ENCODE measurements around the gene GABBR2.

GABBR2 gene

GRCh38 chr9:98708933-98709911, at the start of gene GABBR2:
TSS of gene GABBR2 (minus strand) at chr9:98708935. CDS start at chr9:98708737, 198 bp downstream.
- DNase-seq (ENCODE audit: low read depth), result no peak

DNA sequence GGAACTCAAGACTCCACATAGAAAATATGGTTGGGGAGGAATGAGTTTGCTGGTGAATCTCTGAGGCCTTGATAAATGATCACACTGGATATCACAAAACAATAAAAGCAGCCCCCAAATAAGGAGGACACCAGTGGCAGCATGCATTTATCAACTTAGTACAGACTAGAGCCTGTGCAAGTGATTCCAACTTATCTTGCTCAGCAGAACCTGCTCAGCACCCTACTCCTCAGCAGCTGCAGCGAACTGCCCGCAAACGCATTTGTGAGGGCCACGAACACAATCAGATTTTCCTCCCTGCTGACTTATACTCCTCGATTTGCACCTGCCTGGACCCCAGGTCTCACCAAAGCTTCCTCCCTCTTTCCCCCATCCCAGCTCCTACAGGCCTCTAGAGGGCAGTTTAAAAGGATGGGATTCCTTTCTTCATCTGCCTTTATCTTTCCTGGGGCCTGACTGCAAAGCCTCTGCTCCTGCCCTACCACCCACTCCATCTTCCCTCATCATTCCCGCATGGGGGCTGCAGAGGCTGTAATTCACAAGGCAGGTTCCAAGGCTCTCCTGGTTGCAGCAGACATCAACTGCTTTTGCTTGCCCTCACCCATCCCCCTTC, 46.4 kb upstream of the GABBR2 start:
- DNase-seq (ENCODE audit: low read depth), result no peak

- no peak for DNase-seq (ENCODE audit: low read depth)
Measured at GRCh38 chr9:98751210-98751609, 42.5 kb upstream of the GABBR2 start.

DNA sequence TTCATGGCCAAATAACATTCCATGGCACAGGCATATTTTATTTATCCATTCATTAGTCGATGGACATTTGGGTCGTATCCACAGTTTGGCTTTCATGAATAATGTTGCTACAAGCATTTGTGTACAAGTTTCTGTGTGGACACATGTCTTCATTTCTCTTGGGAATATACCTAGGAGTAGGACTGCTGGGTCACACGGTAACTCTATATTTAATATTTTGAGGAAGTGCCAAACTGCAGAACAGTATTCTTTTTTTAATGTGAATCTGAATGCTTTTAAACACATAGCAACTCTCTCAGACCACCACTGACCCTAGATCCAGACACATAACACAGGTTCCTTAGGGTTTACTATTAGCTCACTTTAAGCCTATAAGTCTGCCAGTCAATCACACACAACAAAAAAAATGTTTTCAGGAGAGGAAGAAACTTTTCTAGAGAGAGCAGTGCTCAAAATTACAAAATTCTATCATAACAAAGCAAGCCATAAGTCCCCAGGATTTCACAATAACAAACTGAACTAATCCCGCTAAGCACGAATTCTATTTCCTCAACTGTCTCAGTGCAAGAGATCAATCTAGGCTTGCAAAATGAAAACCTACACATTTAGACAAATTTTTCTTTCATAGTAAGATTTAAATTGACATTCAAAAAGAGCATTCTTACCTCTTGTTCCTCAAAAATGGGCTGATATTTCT, 41.8 kb upstream of the GABBR2 start:
- DNase-seq (ENCODE audit: low read depth), result no peak

GRCh38 chr9:98747476-98747875, 38.7 kb upstream of the GABBR2 start:
- no peak for DNase-seq (ENCODE audit: low read depth)

DNA sequence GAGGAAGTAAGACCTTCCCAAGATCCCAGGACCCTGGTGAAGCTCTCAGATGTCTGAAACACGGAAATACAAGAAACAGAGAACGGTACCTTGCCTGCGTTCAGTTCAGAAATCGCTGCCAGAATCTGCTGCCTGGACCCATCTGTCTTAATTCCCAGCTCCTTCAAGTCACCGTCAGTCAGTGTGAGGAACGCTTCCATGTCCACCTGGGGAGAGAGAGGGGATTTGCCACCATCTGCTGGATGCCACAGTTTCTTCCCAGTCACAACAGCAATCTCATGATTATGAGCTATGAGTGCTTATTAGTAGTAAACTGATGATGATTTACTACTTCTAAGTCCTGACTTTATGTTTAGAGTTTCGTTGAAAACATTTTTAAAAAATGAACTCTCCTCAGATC, 36.7 kb upstream of the GABBR2 start:
- DNase-seq (ENCODE audit: low read depth), result no peak

- DNase-seq (ENCODE audit: low read depth), result no peak
Measured at GRCh38 chr9:98743818-98744611, 35.3 kb upstream of the GABBR2 start.

DNA sequence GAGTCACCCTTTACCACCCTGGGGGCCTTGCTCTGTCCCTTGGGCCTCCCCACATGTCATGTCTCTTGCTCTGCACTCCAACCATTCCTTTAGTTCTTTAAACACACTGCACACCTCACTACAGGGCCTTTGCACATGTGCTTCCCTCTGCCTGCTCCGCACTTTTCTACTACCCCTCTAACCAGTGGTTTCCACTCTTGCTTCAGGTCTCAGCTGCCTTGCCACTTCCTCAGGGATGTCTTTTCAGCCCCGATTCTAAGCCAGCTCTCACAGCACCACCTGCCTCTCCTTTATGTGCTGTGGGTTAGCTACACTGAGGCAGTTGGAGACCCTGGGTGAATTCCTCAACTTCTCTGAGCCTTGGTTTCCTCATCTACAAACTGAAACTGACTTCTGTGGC, 34.6 kb upstream of the GABBR2 start:
- DNase-seq (ENCODE audit: low read depth), result no peak

GRCh38 chr9:98742325-98743280, 33.9 kb upstream of the GABBR2 start:
- DNase-seq (ENCODE audit: low read depth), result no peak

DNA sequence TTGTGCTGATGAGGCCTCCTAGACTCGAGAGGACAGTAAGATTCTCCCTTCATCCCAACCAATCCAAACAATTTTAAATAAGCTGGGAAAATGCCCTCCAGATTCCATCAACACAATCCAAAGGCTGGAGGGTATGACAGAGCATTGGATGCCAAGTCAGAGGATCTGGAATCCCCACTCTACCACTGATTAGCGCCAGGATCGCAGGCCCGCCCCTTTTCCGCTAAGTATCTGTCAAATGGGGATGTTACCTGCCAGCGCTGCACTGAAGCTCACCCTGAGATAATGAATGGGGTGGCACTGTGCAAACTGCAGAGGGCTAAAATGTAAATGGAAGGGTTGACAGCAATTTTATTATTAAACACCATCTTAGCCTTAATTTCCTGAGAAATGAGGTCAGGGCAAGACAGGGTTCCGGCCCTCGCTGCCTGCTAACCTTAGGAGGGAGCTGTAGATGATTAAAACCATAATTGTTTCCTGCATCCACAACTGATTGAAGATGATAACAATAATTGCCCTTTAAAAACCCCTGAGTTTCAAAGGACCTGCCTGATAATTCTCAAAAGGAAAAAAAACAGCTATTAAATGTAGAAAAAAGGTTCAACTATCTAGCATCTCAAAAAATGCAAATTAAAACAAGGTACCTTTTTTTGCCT, 31.6 kb upstream of the GABBR2 start:
- DNase-seq (ENCODE audit: low read depth), result no peak

DNA sequence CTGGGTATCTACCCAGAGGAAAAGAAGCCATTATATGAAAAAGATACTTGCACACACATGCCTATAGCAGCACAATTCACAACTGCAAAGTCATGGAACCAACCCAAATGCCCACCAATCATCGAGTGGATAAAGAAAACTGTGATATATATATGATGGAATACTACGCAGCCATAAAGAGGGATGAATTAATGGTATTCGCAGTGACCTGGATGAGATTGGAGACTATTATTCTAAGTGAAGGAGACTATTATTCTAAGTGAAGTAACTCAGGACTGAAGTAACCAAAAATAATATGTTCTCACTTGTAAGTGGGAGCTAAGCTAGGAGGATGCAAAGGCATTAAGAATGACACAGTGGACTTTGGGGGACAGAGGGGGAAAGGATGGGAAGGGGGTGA, 30.0 kb upstream of the GABBR2 start:
- DNase-seq (ENCODE audit: low read depth), result no peak

- DNase-seq (ENCODE audit: low read depth), result no peak
Measured at GRCh38 chr9:98736226-98736625, 27.5 kb upstream of the GABBR2 start.

- no peak for DNase-seq (ENCODE audit: low read depth)
Measured at GRCh38 chr9:98732801-98733200, 24.1 kb upstream of the GABBR2 start.

DNA sequence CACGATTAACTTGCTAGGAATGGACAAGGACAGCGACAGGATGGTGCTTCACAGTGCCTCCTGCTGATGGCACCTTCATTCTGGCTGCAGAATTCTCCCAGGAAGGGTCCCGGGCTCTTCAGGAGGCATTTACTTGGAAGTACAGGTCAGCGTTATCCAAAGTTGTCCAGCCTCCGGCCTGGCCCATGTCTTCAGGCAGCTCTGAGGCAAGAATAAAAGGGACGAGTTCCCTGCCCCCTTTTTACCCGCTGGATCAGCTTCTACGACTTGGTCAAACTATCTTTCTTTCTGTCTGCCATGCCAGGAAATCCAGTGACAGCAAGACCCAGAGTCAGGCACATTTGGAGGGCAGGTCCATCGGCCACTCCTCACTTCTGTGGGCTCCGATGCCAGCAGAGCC, 23.4 kb upstream of the GABBR2 start:
- DNase-seq (ENCODE audit: low read depth), result no peak

DNA sequence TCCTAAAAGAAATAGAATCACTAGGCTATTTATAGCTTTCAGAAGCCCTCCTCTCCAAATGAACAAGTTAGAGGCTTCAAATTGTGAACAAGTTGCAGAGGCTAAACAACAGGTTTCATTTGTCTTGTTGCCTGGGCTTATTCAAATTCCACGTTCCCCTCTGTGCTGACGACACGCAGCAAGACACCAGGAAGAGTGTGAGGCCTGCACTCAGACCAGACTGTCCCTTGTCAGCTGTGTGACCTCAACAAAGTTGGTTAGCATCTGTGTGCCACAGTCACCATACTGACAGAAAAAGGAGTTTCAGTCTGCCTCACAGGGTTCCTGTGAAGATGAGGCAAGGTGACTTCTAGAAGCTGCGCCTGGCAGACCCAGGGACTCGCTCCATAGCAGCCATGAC, 22.1 kb upstream of the GABBR2 start:
- DNase-seq (ENCODE audit: low read depth), result no peak

DNA sequence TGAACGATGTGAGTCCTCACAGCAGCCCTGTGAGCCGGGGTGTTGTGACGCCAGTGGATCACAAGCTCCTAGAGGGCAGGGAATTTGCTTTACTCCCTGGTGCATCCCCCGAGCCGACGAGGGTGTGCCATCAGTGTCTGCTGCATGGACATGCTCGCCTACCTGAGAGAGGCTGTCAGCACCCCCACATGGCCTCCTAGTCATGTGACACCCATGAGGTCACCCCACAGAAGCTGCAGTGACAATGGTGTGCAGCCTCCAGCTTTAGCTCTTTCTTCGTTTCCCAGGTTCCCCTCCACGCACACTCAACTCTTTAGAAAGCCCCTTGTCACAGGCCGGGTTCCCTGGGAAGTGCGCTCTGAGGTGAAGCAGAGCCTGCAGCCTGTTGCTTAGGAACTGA, 19.8 kb upstream of the GABBR2 start:
- no peak for DNase-seq (ENCODE audit: low read depth)

- DNase-seq (ENCODE audit: low read depth), result no peak
Measured at GRCh38 chr9:98727428-98727827, 18.7 kb upstream of the GABBR2 start.

DNA sequence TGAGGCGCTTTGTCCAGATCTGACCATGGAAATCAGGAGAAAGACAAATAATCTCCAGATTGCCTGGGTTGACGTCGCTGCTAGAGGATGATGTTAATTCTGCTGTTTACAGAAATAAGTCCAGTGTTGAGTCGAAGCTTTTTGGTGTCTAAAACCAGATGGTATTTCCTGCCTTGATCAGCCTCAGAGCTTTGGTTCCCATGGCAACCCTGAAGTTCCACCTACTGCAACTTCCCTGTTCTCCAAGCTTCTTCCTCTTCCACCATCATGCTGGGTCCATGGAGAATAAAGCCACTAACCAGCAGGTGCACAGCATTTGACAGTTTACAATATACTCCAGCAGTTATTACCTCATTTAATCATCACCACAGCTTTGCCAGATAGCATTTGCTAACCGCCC, 18.0 kb upstream of the GABBR2 start:
- no peak for DNase-seq (ENCODE audit: low read depth)

- DNase-seq (ENCODE audit: low read depth), result no peak
Measured at GRCh38 chr9:98724810-98725530, 16.2 kb upstream of the GABBR2 start.

DNA sequence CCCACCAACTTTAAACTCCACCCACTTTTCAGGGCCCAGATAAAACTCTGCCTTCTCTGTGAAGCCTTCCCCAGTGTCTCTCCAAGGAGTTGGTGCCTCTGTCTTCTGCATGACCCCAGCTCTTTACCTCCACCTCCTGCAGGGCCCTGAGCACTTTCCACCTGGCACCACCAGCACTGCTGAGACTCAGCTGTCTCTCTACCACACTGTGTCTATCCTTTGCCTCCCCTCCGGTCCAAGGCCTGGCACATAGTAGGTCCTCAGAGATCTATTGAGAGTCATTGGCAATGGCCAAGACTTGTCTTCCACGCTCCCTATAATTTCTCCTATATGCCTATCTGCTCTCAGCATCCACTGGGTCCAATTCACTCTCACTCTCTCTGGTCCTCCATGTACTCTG, 12.9 kb upstream of the GABBR2 start:
- DNase-seq (ENCODE audit: low read depth), result no peak

Data from activated T-cell treated with anti-CD3 and anti-CD28 coated beads for 48 hours (primary cell).